C1 segment of cervical spinal cord (tissue), 14 donors: ENCODE results near the gene TDG.
"Not testable (repeated sequence)": the region's sequence is repeated elsewhere in the genome, so short reads cannot be mapped to it uniquely, and the experiment has no call there.

Experiments used
- DNase-seq, 14 donors: peaks; one replicate each; lab custom pipeline; 2025; lab: John Stamatoyannopoulos, UW

The TDG gene

DNA sequence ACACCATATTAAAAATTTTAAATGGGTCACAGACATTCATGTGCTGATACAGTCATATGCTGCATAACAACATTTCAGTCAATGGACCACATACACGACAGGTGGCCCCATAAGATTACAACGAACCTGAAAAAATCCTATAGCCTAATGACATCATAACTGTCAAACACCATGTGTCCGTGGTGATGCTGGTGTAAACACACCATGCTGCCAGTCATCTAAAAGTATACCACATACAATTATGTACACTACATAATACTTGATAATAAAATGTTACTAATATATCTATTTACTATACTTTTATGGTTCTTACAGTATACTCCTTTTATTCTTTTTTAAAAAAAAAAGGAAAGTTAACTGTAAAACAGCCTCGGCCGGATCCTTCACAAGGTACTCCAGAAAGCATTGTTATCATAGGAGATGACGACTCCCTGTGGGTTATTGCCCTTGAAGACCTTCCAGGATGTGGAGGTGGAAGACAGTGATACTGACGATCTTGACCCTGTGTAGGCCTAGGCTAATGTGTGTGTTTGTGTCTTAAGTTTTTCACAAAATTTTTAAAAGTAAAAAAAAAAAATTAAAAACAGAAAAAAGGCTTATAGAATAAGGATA lies 5.0 kb upstream of the TDG start:
- DNase-seq: no peak

DNA sequence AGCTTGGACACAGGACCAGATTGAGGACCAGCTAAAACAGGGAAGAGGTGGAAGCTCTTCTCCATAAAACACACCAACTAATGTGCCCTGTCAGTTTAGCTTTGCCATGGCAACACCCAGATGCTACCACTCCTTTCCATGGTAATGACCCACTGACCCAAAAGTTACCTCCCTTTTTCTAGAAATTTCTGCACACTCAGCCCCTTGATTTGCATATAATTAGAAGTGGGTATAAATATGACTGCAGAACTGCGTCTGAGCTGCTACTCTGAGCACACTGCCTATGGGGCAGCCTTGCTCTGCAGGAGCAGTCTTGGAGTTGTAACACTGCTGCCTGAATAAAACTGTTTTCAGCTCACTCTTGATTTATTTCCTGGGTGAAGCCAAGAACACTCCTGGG lies 3.2 kb upstream of the TDG start:
- DNase-seq: no peak

GRCh38 chr12:103964805-103965204 lies 867 bp upstream of the TDG start:
- no peak for DNase-seq

- DNase-seq: no peak
Measured at GRCh38 chr12:103965255-103965589, 450 bp upstream of the TDG start.

GRCh38 chr12:103966736-103967135 lies 1.1 kb downstream of the TDG start:
- no peak for DNase-seq

- DNase-seq: no peak
Measured at GRCh38 chr12:103969391-103969790, 3.7 kb downstream of the TDG start.

- no peak for DNase-seq
Measured at GRCh38 chr12:103973909-103974308, 8.2 kb downstream of the TDG start.

DNA sequence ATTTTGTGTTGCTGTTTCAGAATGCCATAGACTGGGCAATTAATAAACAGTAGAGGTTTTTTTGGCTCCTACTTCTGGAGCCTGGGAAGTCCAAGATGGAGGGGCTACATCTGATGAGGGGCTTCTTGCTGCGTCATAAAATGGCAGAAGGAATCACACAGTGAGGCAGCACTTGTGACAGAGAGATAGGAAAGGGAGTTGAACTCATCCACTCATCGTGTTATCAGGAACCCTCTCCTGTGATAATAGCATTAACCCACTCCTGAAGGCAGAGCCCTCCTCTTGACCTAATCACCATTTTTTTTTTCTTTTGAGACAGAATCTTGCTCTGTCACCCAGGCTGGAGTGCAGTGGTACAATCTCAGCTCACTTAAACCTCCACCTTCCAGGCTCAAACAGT lies 9.7 kb downstream of the TDG start:
- no peak for DNase-seq

DNA sequence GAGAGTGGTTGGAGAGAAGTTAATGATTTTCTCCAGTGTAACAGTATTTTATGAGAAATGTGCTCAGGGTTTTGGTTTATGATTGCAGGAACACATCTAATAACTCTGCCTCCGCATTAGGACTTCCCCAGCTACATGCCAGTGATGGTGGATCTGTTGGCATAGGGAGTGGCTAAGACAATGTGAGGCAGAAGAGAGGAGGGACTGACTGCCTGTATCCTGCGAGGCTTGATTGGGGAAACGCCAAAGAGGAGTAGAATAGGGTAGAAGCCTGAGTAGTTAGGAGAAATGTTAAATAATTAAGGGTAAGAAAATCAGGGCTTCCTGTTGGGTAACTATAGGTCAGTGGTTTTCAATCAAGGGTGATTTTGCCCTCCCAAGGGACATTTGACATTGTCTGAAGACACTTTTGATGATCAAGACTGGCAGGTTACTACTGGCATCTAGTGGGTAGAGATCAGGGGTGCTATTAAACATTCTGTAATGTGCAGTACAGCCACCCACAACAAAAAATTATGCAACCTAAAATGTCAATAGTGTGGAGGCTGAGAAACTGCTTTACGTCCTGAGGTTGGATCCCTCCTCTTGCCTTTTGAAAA lies 12.8 kb downstream of the TDG start:
- DNase-seq: no peak

- DNase-seq: no peak
Measured at GRCh38 chr12:103986829-103987228, 21.2 kb downstream of the TDG start.

- no peak for DNase-seq
Measured at GRCh38 chr12:103994235-103994634, 28.6 kb downstream of the TDG start.

GRCh38 chr12:103996595-103996994 lies 30.9 kb downstream of the TDG start:
- DNase-seq: no peak

- DNase-seq: no peak
Measured at GRCh38 chr12:103997286-103997900, 31.7 kb downstream of the TDG start.

GRCh38 chr12:103998976-103999375 lies 33.3 kb downstream of the TDG start:
- no peak for DNase-seq

DNA sequence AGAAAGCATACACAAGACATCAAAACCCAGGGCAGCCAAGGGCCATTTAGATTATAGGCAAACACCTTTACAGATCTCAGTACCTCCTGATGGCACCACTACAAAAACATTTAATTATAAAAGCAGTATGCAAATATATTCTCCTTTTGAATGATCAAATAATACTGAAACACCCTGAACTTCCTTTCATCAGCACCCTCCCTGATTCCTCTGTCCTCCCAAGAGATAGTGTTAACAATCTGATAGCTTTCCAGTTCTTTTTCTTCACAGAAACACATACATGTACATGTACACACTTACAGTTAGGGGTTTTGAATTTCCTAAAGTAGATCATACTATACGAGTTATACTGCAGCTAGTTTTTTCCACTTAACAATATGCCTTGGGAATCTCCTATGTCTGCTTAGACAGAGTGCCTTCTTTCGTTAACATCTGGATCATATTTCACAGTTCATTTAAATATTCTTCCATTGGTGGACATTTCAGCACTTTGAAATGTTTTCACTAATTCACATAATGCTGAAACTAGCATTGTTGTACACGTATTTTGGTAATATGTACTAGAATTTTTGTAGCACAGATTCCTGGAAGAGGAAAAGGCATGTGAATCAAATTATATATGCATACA lies 35.2 kb downstream of the TDG start:
- DNase-seq: no peak

- DNase-seq: no peak
Measured at GRCh38 chr12:104002686-104003085, 37.0 kb downstream of the TDG start.

DNA sequence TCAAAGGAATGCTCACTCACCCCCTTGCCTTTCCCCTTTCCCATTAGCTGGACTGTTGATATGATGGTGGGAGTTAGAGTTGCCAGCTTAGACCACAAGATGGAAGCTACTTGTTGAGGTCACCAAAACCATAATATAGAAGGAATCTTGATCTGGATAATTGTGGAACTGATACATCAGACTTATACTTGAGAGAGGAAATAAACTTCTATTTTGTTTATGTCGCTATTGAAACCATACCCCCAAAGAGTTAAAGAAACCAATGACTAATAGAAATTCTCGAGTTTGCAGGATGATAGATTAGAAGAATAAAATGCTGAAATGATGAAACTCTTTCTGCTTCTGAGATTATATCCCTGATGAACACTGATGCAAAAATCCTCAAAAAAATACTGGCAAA lies 37.9 kb downstream of the TDG start:
- DNase-seq: no peak

- DNase-seq: no peak
Measured at GRCh38 chr12:104006929-104007328, 41.3 kb downstream of the TDG start.

DNA sequence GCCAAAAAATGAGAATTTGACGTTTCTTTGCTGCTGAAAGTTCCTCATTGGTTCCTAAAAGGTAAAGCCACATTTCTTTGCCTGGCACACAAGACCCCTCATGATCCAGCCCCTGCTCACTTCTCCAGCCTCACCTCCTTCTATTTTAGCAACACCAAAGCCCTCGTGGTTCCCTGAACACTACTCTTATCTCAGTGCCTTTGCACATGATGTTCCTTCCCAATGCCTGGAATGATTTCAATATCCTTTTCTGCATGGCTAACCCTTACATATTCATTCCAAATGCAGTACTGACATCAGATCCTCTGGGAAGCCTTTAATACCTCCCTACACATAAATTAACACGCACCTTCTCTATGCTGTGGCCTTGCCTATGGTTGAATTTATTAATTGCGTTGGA lies 44.4 kb downstream of the TDG start:
- DNase-seq: no peak

DNA sequence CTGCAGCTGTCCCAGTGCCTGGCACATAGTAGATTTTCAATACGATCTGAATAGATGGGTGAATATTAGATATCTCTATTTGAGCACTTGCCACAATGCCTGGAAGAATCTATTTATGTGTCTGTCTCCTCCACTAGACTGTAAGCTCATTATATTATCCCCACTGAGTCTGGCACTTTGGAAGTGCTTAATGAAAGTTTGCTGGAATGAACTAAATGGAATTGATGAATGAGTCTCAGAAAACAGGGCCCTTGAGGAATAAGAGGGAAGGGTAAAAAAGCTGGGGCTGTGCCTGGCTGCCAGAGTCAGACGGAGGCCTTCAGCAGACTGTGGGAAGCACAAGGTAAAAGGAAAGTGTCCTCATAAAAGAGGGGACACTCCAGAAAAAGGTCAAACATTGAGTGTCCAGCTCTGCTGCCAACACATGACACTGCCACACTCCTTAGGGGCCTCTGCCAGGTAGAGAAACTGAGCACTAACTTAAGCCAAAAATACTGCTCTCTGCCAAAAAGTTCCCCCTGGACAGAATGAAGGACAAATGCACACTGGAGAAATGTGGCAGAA lies 45.0 kb downstream of the TDG start:
- DNase-seq: peak in 1 of 14 donors; percentile 1

- no peak for DNase-seq
Measured at GRCh38 chr12:104011253-104011652, 45.6 kb downstream of the TDG start.

GRCh38 chr12:104012331-104012730 lies 46.7 kb downstream of the TDG start:
- DNase-seq: no peak

DNA sequence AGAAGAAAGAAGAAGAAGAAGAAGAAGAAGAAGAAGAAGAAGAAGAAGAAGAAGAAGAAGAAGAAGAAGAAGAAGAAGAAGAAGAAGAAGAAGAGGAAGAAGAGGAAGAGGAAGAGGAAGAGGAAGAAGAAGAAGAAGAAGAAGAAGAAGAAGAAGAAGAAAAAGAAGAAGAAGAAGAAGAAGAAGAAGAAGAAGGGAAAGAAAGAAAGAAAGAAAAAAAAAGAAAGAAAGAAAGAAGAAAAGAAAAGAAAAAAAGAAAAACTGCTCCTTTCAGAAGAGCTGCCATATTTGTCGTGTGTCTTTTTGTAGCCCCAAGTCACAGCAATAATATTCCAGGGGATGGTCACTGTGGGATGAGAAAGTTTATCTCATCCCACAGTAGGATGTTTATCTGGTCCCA lies 56.2 kb downstream of the TDG start:
- not testable (repeated sequence) for DNase-seq
